Mucosa of stomach (tissue), 1 donor: ENCODE results near the gene CTSL.
"Not testable (repeated sequence)": the region's sequence is repeated elsewhere in the genome, so short reads cannot be mapped to it uniquely, and the experiment has no call there.

Source experiments
- H3K27me3 ChIP-seq: one replicate; pipeline ENCODE4 v1.7.0; 2013; ENCODE audit warnings: mild to moderate bottlenecking, low read length; ENCODE audit not compliant: control insufficient read depth, insufficient read depth
- H3K36me3 ChIP-seq: one replicate; pipeline ENCODE4 v1.7.0; 2013; ENCODE audit warnings: low read length; ENCODE audit not compliant: control insufficient read depth, insufficient read depth
- H3K4me1 ChIP-seq: one replicate; pipeline ENCODE4 v1.7.0; 2013; ENCODE audit warnings: mild to moderate bottlenecking, low read length; ENCODE audit not compliant: control insufficient read depth, insufficient read depth
- H3K4me3 ChIP-seq: one replicate; pipeline ENCODE4 v1.7.0; 2013; ENCODE audit warnings: low read length
- H3K9ac ChIP-seq: one replicate; pipeline ENCODE4 v1.7.0; 2013; ENCODE audit warnings: mild to moderate bottlenecking, low read length, moderate library complexity
- H3K9me3 ChIP-seq: one replicate; pipeline ENCODE4 v1.7.0; 2013; ENCODE audit warnings: mild to moderate bottlenecking, low read length, moderate library complexity; ENCODE audit not compliant: control insufficient read depth
- donor health status: Pancreatic carcinoma.

CTSL gene

GRCh38 chr9:87734106-87734505 lies 8.2 kb downstream of the CTSL start:
- no peaks in the 10 kb centered on the region for H3K27me3 ChIP-seq
- no peak overlapping the region for H3K9ac ChIP-seq
- H3K36me3 ChIP-seq: no peaks in the 10 kb centered on the region
- H3K9me3 ChIP-seq: no peaks in the 10 kb centered on the region
- no peaks in the 10 kb centered on the region for H3K4me1 ChIP-seq
- no peak overlapping the region for H3K4me3 ChIP-seq

GRCh38 chr9:87739546-87739945 lies 13.6 kb downstream of the CTSL start:
- Histone ChIP-seq H3K9me3 (no peaks in the 10 kb centered on the region), H3K4me1 (no peaks in the 10 kb centered on the region), H3K4me3 (no peak overlapping the region), H3K27me3 (no peaks in the 10 kb centered on the region), H3K9ac (no peak overlapping the region), H3K36me3 (no peaks in the 10 kb centered on the region)

GRCh38 chr9:87740209-87740608 lies 14.3 kb downstream of the CTSL start:
- no peak overlapping the region for H3K4me3 ChIP-seq
- no peaks in the 10 kb centered on the region for H3K27me3 ChIP-seq
- no peak overlapping the region for H3K9ac ChIP-seq
- no peaks in the 10 kb centered on the region for H3K4me1 ChIP-seq
- no peaks in the 10 kb centered on the region for H3K9me3 ChIP-seq
- no peaks in the 10 kb centered on the region for H3K36me3 ChIP-seq

- Histone ChIP-seq H3K4me3 (no peak overlapping the region), H3K9ac (no peak overlapping the region), H3K9me3 (no peaks in the 10 kb centered on the region), H3K36me3 (no peaks in the 10 kb centered on the region), H3K4me1 (no peaks in the 10 kb centered on the region), H3K27me3 (no peaks in the 10 kb centered on the region)
These were observed 15.4 kb downstream of the CTSL start for GRCh38 chr9:87741326-87741725.

GRCh38 chr9:87741891-87742290 lies 16.0 kb downstream of the CTSL start:
- Histone ChIP-seq H3K9me3 (no peaks in the 10 kb centered on the region), H3K27me3 (no peaks in the 10 kb centered on the region)

GRCh38 chr9:87742813-87743428 lies 17.0 kb downstream of the CTSL start:
- Histone ChIP-seq H3K4me1 (no peaks in the 10 kb centered on the region), H3K36me3 (no peaks in the 10 kb centered on the region), H3K27me3 (no peaks in the 10 kb centered on the region), H3K9me3 (no peaks in the 10 kb centered on the region), H3K9ac (no peak overlapping the region), H3K4me3 (no peak overlapping the region)

More at GRCh38 chr9:87741891-87742290, 16.0 kb downstream of the CTSL start:
- H3K4me3 ChIP-seq: no peak overlapping the region
- H3K9ac ChIP-seq: no peak overlapping the region
- no peaks in the 10 kb centered on the region for H3K4me1 ChIP-seq
- no peaks in the 10 kb centered on the region for H3K36me3 ChIP-seq

GRCh38 chr9:87744247-87744646 lies 18.3 kb downstream of the CTSL start:
- H3K36me3 ChIP-seq, H3K4me1 ChIP-seq: not testable (repeated sequence)

GRCh38 chr9:87746186-87746585 lies 20.3 kb downstream of the CTSL start:
- Histone ChIP-seq H3K9me3 (no peaks in the 10 kb centered on the region), H3K4me3 (no peak overlapping the region), H3K9ac (no peak overlapping the region), H3K4me1 (no peaks in the 10 kb centered on the region), H3K27me3 (no peaks in the 10 kb centered on the region), H3K36me3 (no peaks in the 10 kb centered on the region)

More at GRCh38 chr9:87744247-87744646, 18.3 kb downstream of the CTSL start:
- not testable (repeated sequence) for H3K9me3 ChIP-seq, H3K9ac ChIP-seq, H3K27me3 ChIP-seq, H3K4me3 ChIP-seq

- Histone ChIP-seq H3K4me3 (no peak overlapping the region), H3K27me3 (no peaks in the 10 kb centered on the region), H3K4me1 (no peaks in the 10 kb centered on the region)
These were observed 23.0 kb downstream of the CTSL start for GRCh38 chr9:87748881-87749280.

GRCh38 chr9:87749335-87750035 lies 23.6 kb downstream of the CTSL start:
- Histone ChIP-seq H3K36me3 (no peaks in the 10 kb centered on the region), H3K9me3 (no peaks in the 10 kb centered on the region), H3K4me1 (no peaks in the 10 kb centered on the region), H3K27me3 (no peaks in the 10 kb centered on the region), H3K4me3 (no peak overlapping the region), H3K9ac (no peak overlapping the region)

More at GRCh38 chr9:87748881-87749280, 23.0 kb downstream of the CTSL start:
- no peaks in the 10 kb centered on the region for H3K9me3 ChIP-seq
- H3K9ac ChIP-seq: no peak overlapping the region
- no peaks in the 10 kb centered on the region for H3K36me3 ChIP-seq

- no peaks in the 10 kb centered on the region for H3K4me1 ChIP-seq
- H3K4me3 ChIP-seq: no peak overlapping the region
- no peak overlapping the region for H3K9ac ChIP-seq
- H3K27me3 ChIP-seq: no peaks in the 10 kb centered on the region
- H3K36me3 ChIP-seq: no peaks in the 10 kb centered on the region
- H3K9me3 ChIP-seq: no peaks in the 10 kb centered on the region
These were observed 24.8 kb downstream of the CTSL start for GRCh38 chr9:87750726-87751125.

- Histone ChIP-seq H3K36me3 (no peaks in the 10 kb centered on the region), H3K4me3 (no peak overlapping the region), H3K9ac (no peak overlapping the region), H3K9me3 (no peaks in the 10 kb centered on the region), H3K27me3 (no peaks in the 10 kb centered on the region), H3K4me1 (no peaks in the 10 kb centered on the region)
These were observed 25.5 kb downstream of the CTSL start for GRCh38 chr9:87751423-87751822.
